GM12878 (cell line): ENCODE data around the gene CACNA1A. TPM values are rescaled to one million over a fixed set of nuclear protein-coding genes. Genes with fewer than 3 reads are reported as not detected.

Experiments used
- ATAC-seq: fragments of 200-7000 bp; cut with Tn5 transposase; 3 replicates; pipeline ENCODE4 v1.9.1; 2020; ENCODE audit warnings: mild to moderate bottlenecking, moderate library complexity
- BruUV-seq: library from RNA; stranded (reverse); fragments of 400-500 nt; replicated peaks from 2 replicates; lab custom pipeline; 2021; lab: Mats Ljungman, UMichigan
- CTCF ChIA-PET: fragments of 300-600 bp; sonication (Branson Sonifier 250); formaldehyde crosslinking; extraction: SDS; loops from one replicate; lab custom pipeline; 2021; ENCODE audit warnings: inconsistent platforms; lab: Yijun Ruan, JAX
- POLR2A ChIA-PET: fragments of 350-600 bp; formaldehyde crosslinking; extraction: SDS; loops from one replicate; lab custom pipeline; 2021; ENCODE audit warnings: inconsistent platforms; lab: Charles Lee
- RAD21 ChIA-PET: fragments of 300-600 bp; sonication (Branson Sonifier 250); formaldehyde crosslinking; loops from one replicate; lab custom pipeline; 2023; ENCODE audit warnings: antibody characterized with exemption; ENCODE audit not compliant: unreplicated experiment; lab: Charles Lee
- SMC1A ChIA-PET: fragments of 300-600 bp; sonication (Branson Sonifier 250); formaldehyde crosslinking; loops from one replicate; lab custom pipeline; 2023; ENCODE audit not compliant: unreplicated experiment, uncharacterized antibody; lab: Charles Lee
- DNase-seq: peaks from one replicate; pipeline ENCODE4 v3.0.0-alpha.2; 2011; ENCODE audit warnings: low read depth, low spot score
- FAIRE-seq: peaks from 3 replicates; lab custom pipeline; 2011; peaks lifted over from hg19 to GRCh38; lab: Jason Lieb, UNC
- H2AFZ ChIP-seq: 2 replicates; pipeline ENCODE4 v1.6.0; 2011; ENCODE audit warnings: low read depth, low read length, control low read depth; ENCODE audit not compliant: control insufficient read depth
- H3K27ac ChIP-seq: 2 replicates; pipeline ENCODE4 v1.5.1; 2011; ENCODE audit warnings: control low read depth; ENCODE audit not compliant: control insufficient read depth, insufficient read depth
- H3K27me3 ChIP-seq, 2 experiments: replicated peaks in 1 of 2; 2 replicates each; pipeline versions ENCODE4 v1.6.0 to v1.6.1; 2011; ENCODE audit warnings: low read length in 1 of 2; ENCODE audit not compliant: control insufficient read depth in 2 of 2, insufficient read depth in 2 of 2
- H3K36me3 ChIP-seq, 2 experiments: 2 replicates each; pipeline ENCODE4 v1.5.1; 2011; ENCODE audit warnings: low read length in 1 of 2; ENCODE audit not compliant: control insufficient read depth in 2 of 2, insufficient read depth in 2 of 2
- H3K4me1 ChIP-seq: 2 replicates; pipeline ENCODE4 v1.6.1; 2011; ENCODE audit warnings: mild to moderate bottlenecking, low read length, moderate library complexity, mixed read lengths; ENCODE audit not compliant: control insufficient read depth, insufficient read depth
- H3K4me2 ChIP-seq: 2 replicates; pipeline ENCODE4 v1.6.0; 2011; ENCODE audit warnings: control low read depth; ENCODE audit not compliant: control insufficient read depth, insufficient read depth
- H3K4me3 ChIP-seq: fragments of 200-600 bp; sonication (generic); 2 replicates; pipeline ENCODE4 v1.5.1; 2016
- H3K79me2 ChIP-seq: 2 replicates; pipeline ENCODE4 v1.6.0; 2011; ENCODE audit warnings: low read length; ENCODE audit not compliant: control insufficient read depth, insufficient read depth
- H3K9ac ChIP-seq: 2 replicates; pipeline ENCODE4 v1.8.0; 2011; ENCODE audit warnings: low read length, control low read depth, mixed read lengths; ENCODE audit not compliant: control insufficient read depth, insufficient read depth
- H3K9me3 ChIP-seq: replicated peaks from 3 replicates; pipeline ENCODE4 v1.5.1; 2011; ENCODE audit warnings: mild to moderate bottlenecking, low read length; ENCODE audit not compliant: control insufficient read depth, insufficient read depth
- H4K20me1 ChIP-seq: 2 replicates; pipeline ENCODE4 v1.6.0; 2011; ENCODE audit not compliant: control insufficient read depth, insufficient read depth
- KAT2A ChIP-seq: conservative IDR thresholded peaks from 2 replicates; pipeline ENCODE4 v1.6.1; 2011; ENCODE audit warnings: low read depth, low read length; ENCODE audit not compliant: control insufficient read depth
- PML ChIP-seq: IDR thresholded peaks from 2 replicates; pipeline ENCODE4 v1.6.1; 2012; ENCODE audit warnings: low read length, inconsistent platforms
- RAD21 ChIP-seq: IDR thresholded peaks from 2 replicates; pipeline ENCODE4 v1.6.1; 2011; ENCODE audit warnings: mild to moderate bottlenecking, low read depth, low read length, moderate library complexity; ENCODE audit not compliant: insufficient read depth
- STAT1 ChIP-seq: fragments of 450-650 bp; conservative IDR thresholded peaks from 2 replicates; pipeline ENCODE4 v1.6.1; 2014; ENCODE audit warnings: antibody characterized with exemption, mild to moderate bottlenecking
- WGBS: methylation state at CpG from one replicate; pipeline ENCODE4 v1.1.6; 2016; ENCODE audit warnings: low lambda C conversion rate; ENCODE audit not compliant: insufficient replicate concordance, insufficient coverage; ENCODE audit errors: missing lambda C conversion rate; 5-methylcytosine and 5-hydroxymethylcytosine counted together
- in situ Hi-C: fragments of 300-500 bp; cut with MboI; formaldehyde crosslinking; loops from 9 replicates; pipeline ENCODE4 v1.14.3; 2018; ENCODE audit warnings: mixed read lengths
- intact Hi-C: fragments of 100-400 bp; cut with micrococcal nuclease; formaldehyde crosslinking; loops from one replicate; pipeline ENCODE4 v1.14.2; 2022; ENCODE audit not compliant: unreplicated experiment
- polyA plus RNA-seq, 11 experiments: library from polyadenylated mRNA; depleted of rRNA in 4 of 11; unstranded in 6 of 11; stranded (reverse) in 5 of 11; fragments of >200 nt; fragmentation: Nextera tagmentation in 4 of 11; fragmentation: Illumina TruSeq in 1 of 11; extraction: Ambion mirVana in 4 of 11; extraction: Trizol in 1 of 11; gene quantifications; 1 replicate in 1 of 11; 2 replicates in 10 of 11; pipeline versions ENCODE4 v1.2.1 to v1.2.3, GENCODE V29; 2011 to 2016; ENCODE audit warnings: inconsistent platforms in 2 of 11, missing spikeins in 2 of 11, low read depth in 1 of 11
- total RNA-seq, 4 experiments: library from RNA; depleted of rRNA in 3 of 4; stranded (reverse); fragments of >200 nt in 3 of 4; fragmentation: Illumina TruSeq in 1 of 4; extraction: Trizol in 1 of 4; gene quantifications; 2 replicates each; pipeline versions ENCODE4 v1.2.1 to v1.2.3, GENCODE V29; 2013 to 2021
- TF ChIP-seq, protein P1 (sequence below): fragments of 450-650 bp; IDR thresholded peaks from 2 replicates; pipeline ENCODE4 v1.6.1; 2018; ENCODE audit warnings: borderline replicate concordance, mild to moderate bottlenecking; ENCODE audit not compliant: partially characterized antibody
- TF ChIP-seq, protein P2 (sequence below): fragments of 450-650 bp; IDR thresholded peaks from 2 replicates; pipeline ENCODE4 v1.6.1; 2016; ENCODE audit warnings: mild to moderate bottlenecking
- TF ChIP-seq, protein P3 (sequence below): fragments of 450-650 bp; formaldehyde crosslinking; IDR thresholded peaks from 2 replicates; pipeline ENCODE4 v1.4.0; 2022; ENCODE audit warnings: mild to moderate bottlenecking, moderate library complexity

Gene CACNA1A
- total and polyA plus RNA-seq, 10 of the 15 experiments (the other 5 are each of a cell fraction or from before 2014, with no cell fraction given): 1.1 to 4.4 (median 2.5) TPM

DNA sequence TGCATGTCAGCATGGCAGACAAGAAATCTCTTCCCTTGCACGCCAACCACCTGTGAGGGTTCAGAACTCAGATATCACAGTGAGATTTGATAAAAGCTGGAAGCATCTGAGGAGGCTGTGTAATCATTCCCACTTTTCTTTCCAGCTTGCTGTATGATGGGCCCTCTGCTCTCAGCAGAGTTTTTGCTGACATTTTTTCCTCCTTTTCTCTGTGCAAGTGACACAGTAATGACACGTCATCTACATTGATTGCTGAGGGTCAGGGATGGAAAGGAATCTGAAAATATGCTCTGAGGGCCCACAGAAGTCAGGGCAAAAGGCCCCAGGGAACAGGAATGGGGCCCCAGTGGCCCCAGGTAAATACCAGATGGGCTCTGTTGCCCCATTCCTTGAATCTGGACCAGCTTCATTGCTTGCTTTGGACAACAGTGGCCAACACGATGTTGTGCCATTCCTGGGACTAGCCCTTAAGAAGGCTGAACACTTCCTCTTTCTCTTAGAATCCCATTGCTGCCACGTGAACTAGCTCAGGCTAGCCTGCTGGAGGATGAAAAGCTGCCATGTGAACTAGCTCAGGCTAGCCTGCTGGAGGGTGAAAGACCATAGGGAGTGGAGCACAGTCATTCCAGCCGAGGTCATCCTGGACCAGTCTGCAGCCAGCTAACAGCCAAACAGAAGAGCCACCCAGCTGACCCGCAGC lies 68.2 kb downstream of the CACNA1A start:
- no peak for FAIRE-seq
- H3K79me2 ChIP-seq: no peaks in the 10 kb centered on the region
- H3K4me1 ChIP-seq: no peaks in the 10 kb centered on the region
- DNase-seq: no peak
- 15% methylated on average over 6 of the region's 6 CpGs for WGBS
- H3K9ac ChIP-seq: no peak overlapping the region
- BruUV-seq: no TSS peak
- SMC1A ChIA-PET: interaction anchor here (0.6 to 0.8 kb wide), 2 partner anchors 9 to 1239 kb away, joined by 3 read pairs; no protein-coding TSS in a partner anchor
- no peaks in the 10 kb centered on the region for H3K36me3 ChIP-seq
- H3K4me3 ChIP-seq: no peak overlapping the region
- intact Hi-C loops: no loop called here
- no peak overlapping the region for H3K27ac ChIP-seq
- no peak overlapping the region for H2AFZ ChIP-seq
- POLR2A ChIA-PET: no interaction called here
- no peaks in the 10 kb centered on the region for H4K20me1 ChIP-seq
- CTCF ChIA-PET: interaction anchor here (2.3 kb wide), 1 partner anchor 160 kb away, joined by 8 read pairs; no protein-coding TSS in a partner anchor
- no peaks in the 10 kb centered on the region for H3K9me3 ChIP-seq
- H3K4me2 ChIP-seq: no peak overlapping the region
- no peaks in the 10 kb centered on the region for H3K27me3 ChIP-seq
- ATAC-seq: no peak
- in situ Hi-C loops: no loop called here
- TF ChIP-seq KAT2A (no peak), PML (no peak), STAT1 (no peak), RAD21 (no peak)
- TF ChIP-seq, protein P1, sequence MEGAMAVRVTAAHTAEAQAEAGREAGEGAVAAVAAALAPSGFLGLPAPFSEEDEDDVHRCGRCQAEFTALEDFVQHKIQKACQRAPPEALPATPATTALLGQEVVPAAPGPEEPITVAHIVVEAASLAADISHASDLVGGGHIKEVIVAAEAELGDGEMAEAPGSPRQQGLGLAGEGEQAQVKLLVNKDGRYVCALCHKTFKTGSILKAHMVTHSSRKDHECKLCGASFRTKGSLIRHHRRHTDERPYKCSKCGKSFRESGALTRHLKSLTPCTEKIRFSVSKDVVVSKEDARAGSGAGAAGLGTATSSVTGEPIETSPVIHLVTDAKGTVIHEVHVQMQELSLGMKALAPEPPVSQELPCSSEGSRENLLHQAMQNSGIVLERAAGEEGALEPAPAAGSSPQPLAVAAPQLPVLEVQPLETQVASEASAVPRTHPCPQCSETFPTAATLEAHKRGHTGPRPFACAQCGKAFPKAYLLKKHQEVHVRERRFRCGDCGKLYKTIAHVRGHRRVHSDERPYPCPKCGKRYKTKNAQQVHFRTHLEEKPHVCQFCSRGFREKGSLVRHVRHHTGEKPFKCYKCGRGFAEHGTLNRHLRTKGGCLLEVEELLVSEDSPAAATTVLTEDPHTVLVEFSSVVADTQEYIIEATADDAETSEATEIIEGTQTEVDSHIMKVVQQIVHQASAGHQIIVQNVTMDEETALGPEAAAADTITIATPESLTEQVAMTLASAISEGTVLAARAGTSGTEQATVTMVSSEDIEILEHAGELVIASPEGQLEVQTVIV: no peak
- TF ChIP-seq, protein P2, sequence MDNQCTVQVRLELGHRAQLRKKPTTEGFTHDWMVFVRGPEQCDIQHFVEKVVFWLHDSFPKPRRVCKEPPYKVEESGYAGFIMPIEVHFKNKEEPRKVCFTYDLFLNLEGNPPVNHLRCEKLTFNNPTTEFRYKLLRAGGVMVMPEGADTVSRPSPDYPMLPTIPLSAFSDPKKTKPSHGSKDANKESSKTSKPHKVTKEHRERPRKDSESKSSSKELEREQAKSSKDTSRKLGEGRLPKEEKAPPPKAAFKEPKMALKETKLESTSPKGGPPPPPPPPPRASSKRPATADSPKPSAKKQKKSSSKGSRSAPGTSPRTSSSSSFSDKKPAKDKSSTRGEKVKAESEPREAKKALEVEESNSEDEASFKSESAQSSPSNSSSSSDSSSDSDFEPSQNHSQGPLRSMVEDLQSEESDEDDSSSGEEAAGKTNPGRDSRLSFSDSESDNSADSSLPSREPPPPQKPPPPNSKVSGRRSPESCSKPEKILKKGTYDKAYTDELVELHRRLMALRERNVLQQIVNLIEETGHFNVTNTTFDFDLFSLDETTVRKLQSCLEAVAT: no peak
- TF ChIP-seq, protein P3, sequence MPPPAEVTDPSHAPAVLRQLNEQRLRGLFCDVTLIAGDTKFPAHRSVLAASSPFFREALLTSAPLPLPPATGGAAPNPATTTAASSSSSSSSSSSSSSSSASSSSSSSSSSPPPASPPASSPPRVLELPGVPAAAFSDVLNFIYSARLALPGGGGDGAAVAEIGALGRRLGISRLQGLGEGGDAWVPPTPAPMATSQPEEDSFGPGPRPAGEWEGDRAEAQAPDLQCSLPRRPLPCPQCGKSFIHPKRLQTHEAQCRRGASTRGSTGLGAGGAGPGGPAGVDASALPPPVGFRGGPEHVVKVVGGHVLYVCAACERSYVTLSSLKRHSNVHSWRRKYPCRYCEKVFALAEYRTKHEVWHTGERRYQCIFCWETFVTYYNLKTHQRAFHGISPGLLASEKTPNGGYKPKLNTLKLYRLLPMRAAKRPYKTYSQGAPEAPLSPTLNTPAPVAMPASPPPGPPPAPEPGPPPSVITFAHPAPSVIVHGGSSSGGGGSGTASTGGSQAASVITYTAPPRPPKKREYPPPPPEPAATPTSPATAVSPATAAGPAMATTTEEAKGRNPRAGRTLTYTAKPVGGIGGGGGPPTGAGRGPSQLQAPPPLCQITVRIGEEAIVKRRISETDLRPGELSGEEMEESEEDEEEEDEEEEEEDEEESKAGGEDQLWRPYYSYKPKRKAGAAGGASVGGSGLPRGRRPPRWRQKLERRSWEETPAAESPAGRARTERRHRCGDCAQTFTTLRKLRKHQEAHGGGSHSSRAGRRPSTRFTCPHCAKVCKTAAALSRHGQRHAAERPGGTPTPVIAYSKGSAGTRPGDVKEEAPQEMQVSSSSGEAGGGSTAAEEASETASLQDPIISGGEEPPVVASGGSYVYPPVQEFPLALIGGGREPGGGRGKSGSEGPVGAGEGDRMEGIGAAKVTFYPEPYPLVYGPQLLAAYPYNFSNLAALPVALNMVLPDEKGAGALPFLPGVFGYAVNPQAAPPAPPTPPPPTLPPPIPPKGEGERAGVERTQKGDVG (CRISPR knock-in tag): no peak
- RAD21 ChIA-PET: no interaction called here
